Erythroblast (primary cell): ENCODE results near the gene FAM124A.

ENCODE experiments used
- GATA1 ChIP-seq: IDR thresholded peaks from 2 replicates; pipeline ENCODE4 v1.6.1; 2011; ENCODE audit warnings: low read depth, mild to moderate bottlenecking, control low read depth, low read length, moderate library complexity
- POLR2A ChIP-seq: IDR thresholded peaks from 2 replicates; pipeline ENCODE4 v1.6.1; 2011; ENCODE audit warnings: mild to moderate bottlenecking, low read length

- TF ChIP-seq POLR2A (no peak), GATA1 (no peak)
Observed at GRCh38 chr13:51318015-51318414, 95.8 kb downstream of the FAM124A start.
